Fibroblast of pulmonary artery (primary cell): ENCODE results near the gene POLR1A.
A peak's percentile ranks its signal among the peaks of the same experiment; 100 is the strongest.

Experiments
- DNase-seq: peaks from one replicate; pipeline ENCODE4 v3.0.0-alpha.2; 2010; ENCODE audit warnings: low read depth
- H3K4me3 ChIP-seq: replicated peaks from 2 replicates; pipeline ENCODE4 v1.5.1; 2011; ENCODE audit warnings: low read depth, mild to moderate bottlenecking, control low read depth, low read length, moderate library complexity
- TF ChIP-seq, protein P1 (sequence below): IDR thresholded peaks from 2 replicates; pipeline ENCODE4 v1.5.1; 2011; ENCODE audit warnings: mild to moderate bottlenecking, control low read depth, low read length, inconsistent platforms; ENCODE audit errors: missing control alignments

Gene POLR1A

GRCh38 chr2:86065512-86065911 is 40.2 kb downstream of the POLR1A start:
- H3K4me3 ChIP-seq = no peak overlapping the region
- no peak for DNase-seq
- TF ChIP-seq, protein P1, sequence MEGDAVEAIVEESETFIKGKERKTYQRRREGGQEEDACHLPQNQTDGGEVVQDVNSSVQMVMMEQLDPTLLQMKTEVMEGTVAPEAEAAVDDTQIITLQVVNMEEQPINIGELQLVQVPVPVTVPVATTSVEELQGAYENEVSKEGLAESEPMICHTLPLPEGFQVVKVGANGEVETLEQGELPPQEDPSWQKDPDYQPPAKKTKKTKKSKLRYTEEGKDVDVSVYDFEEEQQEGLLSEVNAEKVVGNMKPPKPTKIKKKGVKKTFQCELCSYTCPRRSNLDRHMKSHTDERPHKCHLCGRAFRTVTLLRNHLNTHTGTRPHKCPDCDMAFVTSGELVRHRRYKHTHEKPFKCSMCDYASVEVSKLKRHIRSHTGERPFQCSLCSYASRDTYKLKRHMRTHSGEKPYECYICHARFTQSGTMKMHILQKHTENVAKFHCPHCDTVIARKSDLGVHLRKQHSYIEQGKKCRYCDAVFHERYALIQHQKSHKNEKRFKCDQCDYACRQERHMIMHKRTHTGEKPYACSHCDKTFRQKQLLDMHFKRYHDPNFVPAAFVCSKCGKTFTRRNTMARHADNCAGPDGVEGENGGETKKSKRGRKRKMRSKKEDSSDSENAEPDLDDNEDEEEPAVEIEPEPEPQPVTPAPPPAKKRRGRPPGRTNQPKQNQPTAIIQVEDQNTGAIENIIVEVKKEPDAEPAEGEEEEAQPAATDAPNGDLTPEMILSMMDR = no peak

- DNase-seq = no peak
- H3K4me3 ChIP-seq = no peak overlapping the region
- TF ChIP-seq, protein P1 = no peak
These were observed 41.7 kb downstream of the POLR1A start for GRCh38 chr2:86064006-86064405.

- DNase-seq = peak; percentile 84
- H3K4me3 ChIP-seq = no peak overlapping the region
- TF ChIP-seq, protein P1 = no peak
These were observed 43.6 kb downstream of the POLR1A start for GRCh38 chr2:86062043-86062442.

GRCh38 chr2:86056590-86057331 is 48.9 kb downstream of the POLR1A start:
- TF ChIP-seq, protein P1 = no peak
- no peak for DNase-seq
- no peak overlapping the region for H3K4me3 ChIP-seq

DNA sequence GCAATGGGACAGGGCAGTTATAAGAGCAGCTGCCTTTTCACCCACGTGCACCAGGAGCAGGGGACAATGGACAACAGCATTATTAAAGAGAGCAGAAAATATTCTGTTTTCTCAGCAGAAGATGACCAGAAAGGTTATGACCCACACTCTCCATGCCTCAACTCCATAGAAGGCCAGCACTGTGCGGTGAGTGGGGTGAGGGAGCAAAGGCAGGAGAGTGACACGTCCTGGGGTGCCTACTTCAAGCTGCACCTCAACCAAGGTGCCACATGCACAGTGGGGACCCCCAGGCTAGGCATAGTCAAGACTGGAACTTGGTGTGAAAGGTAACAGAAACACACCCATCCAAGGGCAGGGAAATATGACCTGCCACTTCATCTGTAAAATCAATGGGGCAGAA is 50.4 kb downstream of the POLR1A start:
- TF ChIP-seq, protein P1 = no peak
- H3K4me3 ChIP-seq = no peak overlapping the region
- DNase-seq = no peak

GRCh38 chr2:86054535-86055082 is 51.1 kb downstream of the POLR1A start:
- H3K4me3 ChIP-seq = no peak overlapping the region
- TF ChIP-seq, protein P1 = no peak
- DNase-seq = no peak

GRCh38 chr2:86053166-86053565 is 52.5 kb downstream of the POLR1A start:
- TF ChIP-seq, protein P1 = no peak
- no peak overlapping the region for H3K4me3 ChIP-seq

More at GRCh38 chr2:86053166-86053565, 52.5 kb downstream of the POLR1A start:
- no peak for DNase-seq
